GM21515 (cell line): ENCODE measurements around the gene PRMT6.
"Not testable (repeated sequence)": the region's sequence is repeated elsewhere in the genome, so short reads cannot be mapped to it uniquely, and the experiment has no call there.

Experiments
- ATAC-seq: cut with Tn5 transposase; IDR thresholded peaks from one replicate; pipeline ENCODE4 v1.9.1; 2021; ENCODE audit not compliant: unreplicated experiment

The PRMT6 gene

GRCh38 chr1:107091418-107091817 is 34.9 kb downstream of the PRMT6 start:
- no peak for ATAC-seq

GRCh38 chr1:107093395-107093794 is 36.9 kb downstream of the PRMT6 start:
- not testable (repeated sequence) for ATAC-seq

GRCh38 chr1:107095647-107096046 is 39.2 kb downstream of the PRMT6 start:
- ATAC-seq = no peak

- no peak for ATAC-seq
These were observed 40.2 kb downstream of the PRMT6 start for GRCh38 chr1:107096690-107097089.

- ATAC-seq = no peak
These were observed 42.5 kb downstream of the PRMT6 start for GRCh38 chr1:107098961-107099360.

- no peak for ATAC-seq
These were observed 44.0 kb downstream of the PRMT6 start for GRCh38 chr1:107100331-107100984.

GRCh38 chr1:107105914-107106313 is 49.4 kb downstream of the PRMT6 start:
- ATAC-seq = no peak
